ENCODE results near the gene LSM14B.

LSM14B gene

GRCh38 chr20:62175711-62176110 is 53.4 kb downstream of the LSM14B start:
- H3K4ac ChIP-seq (ENCODE audit: low read depth, low read length): no peak overlapping the region
- WGBS (ENCODE audit: extremely low coverage, insufficient coverage, insufficient read length): no CpG with 5 or more reads among the region's 10 CpGs
- no peaks in the 10 kb centered on the region for H3K4me1 ChIP-seq (ENCODE audit: control insufficient read depth in 1 of 2, insufficient read depth in 2 of 2, low read length in 2 of 2)
- no peak overlapping the region for H3K18ac ChIP-seq (ENCODE audit: low read length)
- no peak overlapping the region for H2AK5ac ChIP-seq (ENCODE audit: low read length)
- H3K4me2 ChIP-seq (ENCODE audit: low read length): no peak overlapping the region
- H3K9me3 ChIP-seq (ENCODE audit: insufficient read depth, low read depth, low read length): peaks cover 1% of the 10 kb centered on the region
- H4K91ac ChIP-seq (ENCODE audit: low read depth, low read length): no peak overlapping the region
- H3K14ac ChIP-seq (ENCODE audit: low read length): no peak overlapping the region
- H3K9ac ChIP-seq (ENCODE audit: low read length): no peak overlapping the region
- H3K79me1 ChIP-seq (ENCODE audit: low read length): no peaks in the 10 kb centered on the region
- no peak overlapping the region for H4K12ac ChIP-seq (ENCODE audit: low read depth, low read length)
- no peak for DNase-seq
- H3K79me2 ChIP-seq (ENCODE audit: control insufficient read depth, insufficient read depth, low read length, poor library complexity): no peaks in the 10 kb centered on the region
- H4K8ac ChIP-seq (ENCODE audit: low read depth, low read length): no peak overlapping the region
- H3K36me3 ChIP-seq (ENCODE audit: control insufficient read depth in 1 of 2, insufficient read depth in 2 of 2, low read length in 2 of 2): peaks cover 54 to 59% of the 10 kb centered on the region in 2 experiments
- no peak overlapping the region for H3K23ac ChIP-seq (ENCODE audit: low read length)
- H3K4me3 ChIP-seq (ENCODE audit: low read depth, low read length): no peak overlapping the region
- no peak overlapping the region for H3K27ac ChIP-seq (ENCODE audit: low read depth, low read length)
- no peaks in the 10 kb centered on the region for H3K27me3 ChIP-seq (ENCODE audit: insufficient read depth, low read length)
- H2BK120ac ChIP-seq (ENCODE audit: insufficient read depth, low read length, poor library complexity): no peak overlapping the region
- H2AFZ ChIP-seq (ENCODE audit: insufficient read depth, low read length, poor library complexity): no peak overlapping the region
- no peak overlapping the region for H2BK5ac ChIP-seq (ENCODE audit: low read depth, low read length, poor library complexity)
- H2BK12ac ChIP-seq (ENCODE audit: low read length): no peak overlapping the region

GRCh38 chr20:62176866-62177265 is 54.6 kb downstream of the LSM14B start:
- Histone ChIP-seq H3K4me2 (ENCODE audit: low read length) (no peak overlapping the region), H2BK5ac (ENCODE audit: low read depth, low read length, poor library complexity) (no peak overlapping the region), H3K27ac (ENCODE audit: low read depth, low read length) (no peak overlapping the region), H3K23ac (ENCODE audit: low read length) (no peak overlapping the region), H2BK12ac (ENCODE audit: low read length) (no peak overlapping the region), H3K9me3 (ENCODE audit: insufficient read depth, low read depth, low read length) (peaks cover 1% of the 10 kb centered on the region), H3K4ac (ENCODE audit: low read depth, low read length) (no peak overlapping the region), H4K12ac (ENCODE audit: low read depth, low read length) (no peak overlapping the region), H3K27me3 (ENCODE audit: insufficient read depth, low read length) (no peaks in the 10 kb centered on the region), H2AK5ac (ENCODE audit: low read length) (no peak overlapping the region), H3K9ac (ENCODE audit: low read length) (no peak overlapping the region), H3K79me1 (ENCODE audit: low read length) (no peaks in the 10 kb centered on the region), H3K14ac (ENCODE audit: low read length) (no peak overlapping the region), H2AFZ (ENCODE audit: insufficient read depth, low read length, poor library complexity) (no peak overlapping the region), H3K4me1 (ENCODE audit: control insufficient read depth in 1 of 2, insufficient read depth in 2 of 2, low read length in 2 of 2) (no peaks in the 10 kb centered on the region), H3K79me2 (ENCODE audit: control insufficient read depth, insufficient read depth, low read length, poor library complexity) (no peaks in the 10 kb centered on the region), H2BK120ac (ENCODE audit: insufficient read depth, low read length, poor library complexity) (no peak overlapping the region), H3K36me3 (ENCODE audit: control insufficient read depth in 1 of 2, insufficient read depth in 2 of 2, low read length in 2 of 2) (peaks cover 54 to 59% of the 10 kb centered on the region in 2 experiments), H4K8ac (ENCODE audit: low read depth, low read length) (no peak overlapping the region), H3K4me3 (ENCODE audit: low read depth, low read length) (no peak overlapping the region), H4K91ac (ENCODE audit: low read depth, low read length) (no peak overlapping the region), H3K18ac (ENCODE audit: low read length) (no peak overlapping the region)
- no peak for DNase-seq
- WGBS (ENCODE audit: extremely low coverage, insufficient coverage, insufficient read length): no CpG with 5 or more reads among the region's 15 CpGs

GRCh38 chr20:62177307-62177706 is 55.0 kb downstream of the LSM14B start:
- no peak for DNase-seq
- no peak overlapping the region for H4K12ac ChIP-seq (ENCODE audit: low read depth, low read length)
- H2AK5ac ChIP-seq (ENCODE audit: low read length): no peak overlapping the region
- no peak overlapping the region for H3K23ac ChIP-seq (ENCODE audit: low read length)
- H3K4ac ChIP-seq (ENCODE audit: low read depth, low read length): no peak overlapping the region
- H3K4me3 ChIP-seq (ENCODE audit: low read depth, low read length): no peak overlapping the region
- H3K79me1 ChIP-seq (ENCODE audit: low read length): no peaks in the 10 kb centered on the region
- no peaks in the 10 kb centered on the region for H3K4me1 ChIP-seq (ENCODE audit: control insufficient read depth in 1 of 2, insufficient read depth in 2 of 2, low read length in 2 of 2)
- no peak overlapping the region for H4K8ac ChIP-seq (ENCODE audit: low read depth, low read length)
- H3K9ac ChIP-seq (ENCODE audit: low read length): no peak overlapping the region
- no peak overlapping the region for H2BK12ac ChIP-seq (ENCODE audit: low read length)
- peaks cover 54 to 59% of the 10 kb centered on the region in 2 experiments for H3K36me3 ChIP-seq (ENCODE audit: control insufficient read depth in 1 of 2, insufficient read depth in 2 of 2, low read length in 2 of 2)
- no peak overlapping the region for H2BK5ac ChIP-seq (ENCODE audit: low read depth, low read length, poor library complexity)
- H3K27ac ChIP-seq (ENCODE audit: low read depth, low read length): no peak overlapping the region
- H3K27me3 ChIP-seq (ENCODE audit: insufficient read depth, low read length): no peaks in the 10 kb centered on the region
- H3K9me3 ChIP-seq (ENCODE audit: insufficient read depth, low read depth, low read length): peaks cover 1% of the 10 kb centered on the region
- H3K4me2 ChIP-seq (ENCODE audit: low read length): no peak overlapping the region
- H2BK120ac ChIP-seq (ENCODE audit: insufficient read depth, low read length, poor library complexity): no peak overlapping the region
- no peak overlapping the region for H4K91ac ChIP-seq (ENCODE audit: low read depth, low read length)
- no CpG with 5 or more reads among the region's 9 CpGs for WGBS (ENCODE audit: extremely low coverage, insufficient coverage, insufficient read length)
- H2AFZ ChIP-seq (ENCODE audit: insufficient read depth, low read length, poor library complexity): no peak overlapping the region
- no peaks in the 10 kb centered on the region for H3K79me2 ChIP-seq (ENCODE audit: control insufficient read depth, insufficient read depth, low read length, poor library complexity)
- no peak overlapping the region for H3K14ac ChIP-seq (ENCODE audit: low read length)
- H3K18ac ChIP-seq (ENCODE audit: low read length): no peak overlapping the region

- Histone ChIP-seq H3K27ac (ENCODE audit: low read depth, low read length) (no peak overlapping the region), H3K14ac (ENCODE audit: low read length) (no peak overlapping the region), H3K4me1 (ENCODE audit: control insufficient read depth in 1 of 2, insufficient read depth in 2 of 2, low read length in 2 of 2) (peaks cover 0 to 2% of the 10 kb centered on the region in 2 experiments), H3K4ac (ENCODE audit: low read depth, low read length) (no peak overlapping the region), H2BK120ac (ENCODE audit: insufficient read depth, low read length, poor library complexity) (no peak overlapping the region), H2AK5ac (ENCODE audit: low read length) (no peak overlapping the region), H2AFZ (ENCODE audit: insufficient read depth, low read length, poor library complexity) (no peak overlapping the region), H4K8ac (ENCODE audit: low read depth, low read length) (no peak overlapping the region), H3K9ac (ENCODE audit: low read length) (no peak overlapping the region), H4K12ac (ENCODE audit: low read depth, low read length) (no peak overlapping the region), H4K91ac (ENCODE audit: low read depth, low read length) (no peak overlapping the region), H3K23ac (ENCODE audit: low read length) (no peak overlapping the region), H3K18ac (ENCODE audit: low read length) (no peak overlapping the region), H3K79me1 (ENCODE audit: low read length) (peaks cover 6% of the 10 kb centered on the region), H3K9me3 (ENCODE audit: insufficient read depth, low read depth, low read length) (peaks cover 1% of the 10 kb centered on the region), H3K4me3 (ENCODE audit: low read depth, low read length) (no peak overlapping the region), H3K27me3 (ENCODE audit: insufficient read depth, low read length) (no peaks in the 10 kb centered on the region), H2BK5ac (ENCODE audit: low read depth, low read length, poor library complexity) (no peak overlapping the region), H3K36me3 (ENCODE audit: control insufficient read depth in 1 of 2, insufficient read depth in 2 of 2, low read length in 2 of 2) (peaks cover 46 to 51% of the 10 kb centered on the region in 2 experiments), H3K4me2 (ENCODE audit: low read length) (no peak overlapping the region), H3K79me2 (ENCODE audit: control insufficient read depth, insufficient read depth, low read length, poor library complexity) (peaks cover 7% of the 10 kb centered on the region), H2BK12ac (ENCODE audit: low read length) (no peak overlapping the region)
- no CpG with 5 or more reads among the region's 19 CpGs for WGBS (ENCODE audit: extremely low coverage, insufficient coverage, insufficient read length)
- no peak for DNase-seq
These were observed 56.3 kb downstream of the LSM14B start for GRCh38 chr20:62178316-62179161.

All from trophoblast cell (in vitro differentiated cells and primary cell).